ENCODE measurements around the gene FARP1. TPM values are rescaled to one million over a fixed set of nuclear protein-coding genes. Genes with fewer than 3 reads are reported as not detected.

FARP1 gene
- total RNA-seq, 4 donors from 2014 or later: 1.5 to 10.3 (median 6.4) TPM

- H3K27ac ChIP-seq: no peak overlapping the region
Measured at GRCh38 chr13:98343461-98343860, 200.6 kb downstream of the FARP1 start.

GRCh38 chr13:98344392-98344791, 201.5 kb downstream of the FARP1 start:
- Histone ChIP-seq H3K4me1 (peaks cover 0 to 11% (median 0%) of the 10 kb centered on the region in 3 donors), H3K9me3 (no peaks in the 10 kb centered on the region), H3K36me3 (no peaks in the 10 kb centered on the region), H3K4me3 (no peak overlapping the region), H3K27ac (no peak overlapping the region), H3K27me3 (no peaks in the 10 kb centered on the region)
- intact Hi-C loops (cut with DNase I): no loop called here
- 86 to 95% methylated on average over 8 to 10 of the region's 10 CpGs for WGBS, 2 donors
- no peak for DNase-seq
- TF ChIP-seq POLR2A (IDR thresholded peaks at IDR 0.05) (no peak), CTCF (IDR thresholded peaks at IDR 0.05) (no peak)

More at GRCh38 chr13:98343461-98343860, 200.6 kb downstream of the FARP1 start:
- no peak for DNase-seq
- H3K4me1 ChIP-seq: peaks cover 0 to 4% (median 0%) of the 10 kb centered on the region in 3 donors
- WGBS, 2 donors: 78 to 82% methylated on average over 9 to 10 of the region's 10 CpGs
- TF ChIP-seq CTCF (IDR thresholded peaks at IDR 0.05) (no peak), POLR2A (IDR thresholded peaks at IDR 0.05) (no peak)
- no peak overlapping the region for H3K4me3 ChIP-seq
- no peaks in the 10 kb centered on the region for H3K27me3 ChIP-seq
- H3K9me3 ChIP-seq: no peaks in the 10 kb centered on the region
- intact Hi-C loops (cut with DNase I): no loop called here
- H3K36me3 ChIP-seq: no peaks in the 10 kb centered on the region

- WGBS, 2 donors: 83 to 86% methylated on average over 10 to 12 of the region's 12 CpGs
- no peak for DNase-seq
Measured at GRCh38 chr13:98345107-98345935, 202.4 kb downstream of the FARP1 start.

GRCh38 chr13:98346904-98347636, 204.2 kb downstream of the FARP1 start:
- intact Hi-C loops (cut with DNase I): no loop called here

More at GRCh38 chr13:98345107-98345935, 202.4 kb downstream of the FARP1 start:
- Histone ChIP-seq H3K36me3 (no peaks in the 10 kb centered on the region), H3K27ac (no peak overlapping the region), H3K4me3 (no peak overlapping the region), H3K9me3 (no peaks in the 10 kb centered on the region), H3K4me1 (peaks cover 0 to 11% (median 0%) of the 10 kb centered on the region in 3 donors), H3K27me3 (no peaks in the 10 kb centered on the region)
- intact Hi-C loops (cut with DNase I): no loop called here
- no peak for TF ChIP-seq POLR2A (IDR thresholded peaks at IDR 0.05)
- no peak for TF ChIP-seq CTCF (IDR thresholded peaks at IDR 0.05)

More at GRCh38 chr13:98346904-98347636, 204.2 kb downstream of the FARP1 start:
- no peak for DNase-seq
- Histone ChIP-seq H3K4me3 (no peak overlapping the region), H3K27me3 (no peaks in the 10 kb centered on the region), H3K4me1 (peaks cover 0 to 11% (median 0%) of the 10 kb centered on the region in 3 donors), H3K36me3 (no peaks in the 10 kb centered on the region), H3K9me3 (no peaks in the 10 kb centered on the region), H3K27ac (no peak overlapping the region)
- WGBS, 2 donors: 90 to 92% methylated on average over 10 of the region's 10 CpGs
- no peak for TF ChIP-seq CTCF (IDR thresholded peaks at IDR 0.05)
- no peak for TF ChIP-seq POLR2A (IDR thresholded peaks at IDR 0.05)
